GM12892 (cell line): ENCODE data around the gene MAGI2.

Source experiments
- POLR2A ChIP-seq: IDR thresholded peaks from 2 replicates; pipeline ENCODE4 v1.6.1; 2011; ENCODE audit warnings: low read depth, low read length, control low read depth
- TAF1 ChIP-seq: IDR thresholded peaks from 2 replicates; pipeline ENCODE4 v1.6.1; 2011; ENCODE audit warnings: low read depth, mild to moderate bottlenecking, control low read depth, low read length, borderline replicate concordance

- TF ChIP-seq POLR2A (no peak), TAF1 (no peak)
Measured at GRCh38 chr7:79317728-79318127, 135.7 kb downstream of the MAGI2 start.
